ENCODE data around the gene TRERF1.

Gene TRERF1

GRCh38 chr6:42263165-42263728 lies 188.5 kb downstream of the TRERF1 start:
- TF ChIP-seq GATA2 (IDR thresholded peaks at IDR 0.05; ENCODE audit: low read depth, low read length) (no peak), GATA3 (IDR thresholded peaks at IDR 0.05; ENCODE audit: low read depth, low read length) (no peak)

GRCh38 chr6:42260972-42261371 lies 190.8 kb downstream of the TRERF1 start:
- TF ChIP-seq GATA2 (IDR thresholded peaks at IDR 0.05; ENCODE audit: low read depth, low read length) (no peak), GATA3 (IDR thresholded peaks at IDR 0.05; ENCODE audit: low read depth, low read length) (no peak)

GRCh38 chr6:42260396-42260888 lies 191.3 kb downstream of the TRERF1 start:
- TF ChIP-seq GATA3 (IDR thresholded peaks at IDR 0.05; ENCODE audit: low read depth, low read length) (no peak), GATA2 (IDR thresholded peaks at IDR 0.05; ENCODE audit: low read depth, low read length) (no peak)

DNA sequence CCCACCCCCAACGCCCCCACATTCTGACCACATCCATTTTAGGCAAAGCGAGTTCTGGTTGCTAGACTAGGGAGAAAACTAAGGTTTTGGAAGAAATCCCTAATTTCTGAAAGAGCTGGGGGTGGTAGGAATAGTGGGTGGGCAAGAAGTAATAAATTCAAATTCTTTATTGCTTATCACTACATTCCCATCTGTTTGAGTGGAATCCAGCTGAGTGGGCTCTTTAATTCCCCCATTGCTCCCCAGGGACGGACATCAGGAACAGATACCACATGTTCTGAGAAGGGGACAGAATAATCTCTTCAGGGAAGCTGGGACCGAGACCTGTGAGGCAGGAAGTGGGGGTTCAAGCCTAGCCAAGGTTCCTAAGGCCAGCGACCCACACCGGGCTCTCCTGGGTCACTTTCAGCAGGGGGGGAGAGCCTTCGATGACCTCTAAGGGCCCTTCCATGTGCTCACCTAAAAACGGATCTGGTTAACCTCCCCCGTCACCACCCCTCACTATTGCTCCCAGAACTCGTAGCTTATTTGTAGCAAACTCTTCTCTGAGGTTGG lies 191.8 kb downstream of the TRERF1 start:
- TF ChIP-seq GATA2 (IDR thresholded peaks at IDR 0.05; ENCODE audit: low read depth, low read length) (no peak), GATA3 (IDR thresholded peaks at IDR 0.05; ENCODE audit: low read depth, low read length) (no peak)

- TF ChIP-seq GATA2 (IDR thresholded peaks at IDR 0.05; ENCODE audit: low read depth, low read length) (no peak), GATA3 (IDR thresholded peaks at IDR 0.05; ENCODE audit: low read depth, low read length) (no peak)
These were observed 192.4 kb downstream of the TRERF1 start for GRCh38 chr6:42259286-42259685.

GRCh38 chr6:42257614-42258013 lies 194.1 kb downstream of the TRERF1 start:
- TF ChIP-seq GATA3 (IDR thresholded peaks at IDR 0.05; ENCODE audit: low read depth, low read length) (no peak), GATA2 (IDR thresholded peaks at IDR 0.05; ENCODE audit: low read depth, low read length) (no peak)

- TF ChIP-seq GATA3 (IDR thresholded peaks at IDR 0.05; ENCODE audit: low read depth, low read length) = no peak
- TF ChIP-seq GATA2 (IDR thresholded peaks at IDR 0.05; ENCODE audit: low read depth, low read length) = no peak
These were observed 194.7 kb downstream of the TRERF1 start for GRCh38 chr6:42257063-42257462.

- TF ChIP-seq GATA3 (IDR thresholded peaks at IDR 0.05; ENCODE audit: low read depth, low read length) (no peak), GATA2 (IDR thresholded peaks at IDR 0.05; ENCODE audit: low read depth, low read length) (no peak)
These were observed 196.7 kb downstream of the TRERF1 start for GRCh38 chr6:42255050-42255449.

GRCh38 chr6:42254505-42254904 lies 197.2 kb downstream of the TRERF1 start:
- TF ChIP-seq GATA3 (IDR thresholded peaks at IDR 0.05; ENCODE audit: low read depth, low read length) (no peak), GATA2 (IDR thresholded peaks at IDR 0.05; ENCODE audit: low read depth, low read length) (no peak)

- TF ChIP-seq GATA3 (IDR thresholded peaks at IDR 0.05; ENCODE audit: low read depth, low read length) (no peak), GATA2 (IDR thresholded peaks at IDR 0.05; ENCODE audit: low read depth, low read length) (peak; percentile 85)
These were observed 199.7 kb downstream of the TRERF1 start for GRCh38 chr6:42251911-42252637.

- TF ChIP-seq GATA2 (IDR thresholded peaks at IDR 0.05; ENCODE audit: low read depth, low read length) (no peak), GATA3 (IDR thresholded peaks at IDR 0.05; ENCODE audit: low read depth, low read length) (no peak)
These were observed 200.2 kb downstream of the TRERF1 start for GRCh38 chr6:42251500-42251899.

- TF ChIP-seq GATA2 (IDR thresholded peaks at IDR 0.05; ENCODE audit: low read depth, low read length) (no peak), GATA3 (IDR thresholded peaks at IDR 0.05; ENCODE audit: low read depth, low read length) (no peak)
These were observed 201.3 kb downstream of the TRERF1 start for GRCh38 chr6:42250274-42250931.

- no peak for TF ChIP-seq GATA2 (IDR thresholded peaks at IDR 0.05; ENCODE audit: low read depth, low read length)
- TF ChIP-seq GATA3 (IDR thresholded peaks at IDR 0.05; ENCODE audit: low read depth, low read length) = no peak
These were observed 202.4 kb downstream of the TRERF1 start for GRCh38 chr6:42249279-42249678.

DNA sequence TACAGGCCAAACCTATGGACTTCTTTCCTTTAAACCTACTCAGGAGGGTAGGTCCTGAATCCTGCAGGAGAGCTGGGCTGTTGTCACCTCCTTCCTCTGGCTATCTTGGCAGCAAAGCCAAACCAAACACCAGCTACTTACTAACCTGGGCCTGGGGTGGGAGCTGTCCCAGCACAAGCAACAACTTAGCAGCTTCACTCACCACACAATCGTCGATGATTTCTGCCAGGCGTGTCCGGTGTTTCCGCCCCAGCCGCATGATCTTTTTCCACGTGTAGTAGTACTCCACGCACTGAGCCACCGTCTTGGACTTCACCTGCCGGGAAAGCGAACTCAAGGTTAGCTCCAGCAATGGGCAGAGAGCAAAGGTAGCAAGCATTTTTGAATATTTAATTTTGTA lies 208.7 kb downstream of the TRERF1 start:
- TF ChIP-seq GATA3 (IDR thresholded peaks at IDR 0.05; ENCODE audit: low read depth, low read length) = no peak
- no peak for TF ChIP-seq GATA2 (IDR thresholded peaks at IDR 0.05; ENCODE audit: low read depth, low read length)
